WTC11 (cell line): Measurements from ENCODE around the gene OLIG1.

ENCODE experiments used
- ESRRA ChIP-seq: sonication (generic); formaldehyde crosslinking; IDR thresholded peaks from 2 replicates; pipeline ENCODE4 v1.8.1; 2022; ENCODE audit warnings: mild to moderate bottlenecking, missing genetic modification reagents, borderline replicate concordance
- FOXK1 ChIP-seq: sonication (generic); formaldehyde crosslinking; IDR thresholded peaks from 2 replicates; pipeline ENCODE4 v1.8.0; 2022; ENCODE audit warnings: mild to moderate bottlenecking, moderate library complexity, missing genetic modification reagents
- NR1H2 ChIP-seq: sonication (generic); formaldehyde crosslinking; IDR thresholded peaks from 2 replicates; pipeline ENCODE4 v1.9.0; 2021; ENCODE audit warnings: mild to moderate bottlenecking, moderate library complexity, missing genetic modification reagents
- TF ChIP-seq, protein P1 (sequence below): fragments of 200-600 bp; IDR thresholded peaks from 2 replicates; pipeline ENCODE4 v1.8.0; 2022; ENCODE audit warnings: antibody characterized with exemption
- TF ChIP-seq, protein P2 (sequence below): sonication (generic); formaldehyde crosslinking; IDR thresholded peaks from 2 replicates; pipeline ENCODE4 v1.8.0; 2022; ENCODE audit warnings: mild to moderate bottlenecking, missing genetic modification reagents
- TF ChIP-seq, protein P3 (sequence below): sonication (generic); formaldehyde crosslinking; IDR thresholded peaks from 2 replicates; pipeline ENCODE4 v1.8.0; 2023; ENCODE audit warnings: missing genetic modification reagents
- TF ChIP-seq, protein P4 (sequence below): fragments of 250-450 bp; sonication (Bioruptor Pico); IDR thresholded peaks from 2 replicates; pipeline ENCODE4 v1.8.0; 2021; ENCODE audit warnings: mild to moderate bottlenecking
- TF ChIP-seq, protein P5 (sequence below): sonication (generic); formaldehyde crosslinking; IDR thresholded peaks from 2 replicates; pipeline ENCODE4 v1.8.1; 2023; ENCODE audit warnings: mild to moderate bottlenecking, missing genetic modification reagents, moderate library complexity
- TF ChIP-seq, protein P6 (sequence below): sonication (generic); formaldehyde crosslinking; IDR thresholded peaks from 2 replicates; pipeline ENCODE4 v1.8.1; 2023; ENCODE audit warnings: mild to moderate bottlenecking, missing genetic modification reagents, moderate library complexity

DNA sequence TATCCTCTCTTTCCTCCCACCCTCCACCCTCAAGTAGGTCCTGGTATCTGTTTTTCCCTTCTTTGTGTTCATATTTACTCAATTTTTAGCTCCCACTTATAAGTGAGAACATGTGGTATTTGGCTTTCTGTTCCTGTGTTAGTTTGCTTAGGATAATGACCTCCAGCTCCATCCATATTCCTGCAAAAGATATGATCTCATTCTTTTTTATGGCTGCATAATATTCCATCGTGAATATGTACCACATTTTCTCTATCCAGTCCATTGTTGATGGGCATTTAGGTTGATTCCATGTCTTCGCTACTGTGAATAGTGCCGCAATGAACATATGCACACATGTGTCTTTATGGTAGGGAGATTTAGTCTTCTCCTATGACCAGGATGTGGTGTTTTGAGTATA lies 29.7 kb upstream of the OLIG1 start:
- TF ChIP-seq, protein P1, sequence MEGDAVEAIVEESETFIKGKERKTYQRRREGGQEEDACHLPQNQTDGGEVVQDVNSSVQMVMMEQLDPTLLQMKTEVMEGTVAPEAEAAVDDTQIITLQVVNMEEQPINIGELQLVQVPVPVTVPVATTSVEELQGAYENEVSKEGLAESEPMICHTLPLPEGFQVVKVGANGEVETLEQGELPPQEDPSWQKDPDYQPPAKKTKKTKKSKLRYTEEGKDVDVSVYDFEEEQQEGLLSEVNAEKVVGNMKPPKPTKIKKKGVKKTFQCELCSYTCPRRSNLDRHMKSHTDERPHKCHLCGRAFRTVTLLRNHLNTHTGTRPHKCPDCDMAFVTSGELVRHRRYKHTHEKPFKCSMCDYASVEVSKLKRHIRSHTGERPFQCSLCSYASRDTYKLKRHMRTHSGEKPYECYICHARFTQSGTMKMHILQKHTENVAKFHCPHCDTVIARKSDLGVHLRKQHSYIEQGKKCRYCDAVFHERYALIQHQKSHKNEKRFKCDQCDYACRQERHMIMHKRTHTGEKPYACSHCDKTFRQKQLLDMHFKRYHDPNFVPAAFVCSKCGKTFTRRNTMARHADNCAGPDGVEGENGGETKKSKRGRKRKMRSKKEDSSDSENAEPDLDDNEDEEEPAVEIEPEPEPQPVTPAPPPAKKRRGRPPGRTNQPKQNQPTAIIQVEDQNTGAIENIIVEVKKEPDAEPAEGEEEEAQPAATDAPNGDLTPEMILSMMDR: no peak
- TF ChIP-seq, protein P2, sequence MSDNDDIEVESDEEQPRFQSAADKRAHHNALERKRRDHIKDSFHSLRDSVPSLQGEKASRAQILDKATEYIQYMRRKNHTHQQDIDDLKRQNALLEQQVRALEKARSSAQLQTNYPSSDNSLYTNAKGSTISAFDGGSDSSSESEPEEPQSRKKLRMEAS (CRISPR knock-in tag): no peak
- TF ChIP-seq NR1H2 (no peak), ESRRA (CRISPR knock-in tag) (no peak), FOXK1 (CRISPR knock-in tag) (no peak)
- TF ChIP-seq, protein P3, sequence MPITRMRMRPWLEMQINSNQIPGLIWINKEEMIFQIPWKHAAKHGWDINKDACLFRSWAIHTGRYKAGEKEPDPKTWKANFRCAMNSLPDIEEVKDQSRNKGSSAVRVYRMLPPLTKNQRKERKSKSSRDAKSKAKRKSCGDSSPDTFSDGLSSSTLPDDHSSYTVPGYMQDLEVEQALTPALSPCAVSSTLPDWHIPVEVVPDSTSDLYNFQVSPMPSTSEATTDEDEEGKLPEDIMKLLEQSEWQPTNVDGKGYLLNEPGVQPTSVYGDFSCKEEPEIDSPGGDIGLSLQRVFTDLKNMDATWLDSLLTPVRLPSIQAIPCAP (CRISPR knock-in tag): no peak
- TF ChIP-seq, protein P4, sequence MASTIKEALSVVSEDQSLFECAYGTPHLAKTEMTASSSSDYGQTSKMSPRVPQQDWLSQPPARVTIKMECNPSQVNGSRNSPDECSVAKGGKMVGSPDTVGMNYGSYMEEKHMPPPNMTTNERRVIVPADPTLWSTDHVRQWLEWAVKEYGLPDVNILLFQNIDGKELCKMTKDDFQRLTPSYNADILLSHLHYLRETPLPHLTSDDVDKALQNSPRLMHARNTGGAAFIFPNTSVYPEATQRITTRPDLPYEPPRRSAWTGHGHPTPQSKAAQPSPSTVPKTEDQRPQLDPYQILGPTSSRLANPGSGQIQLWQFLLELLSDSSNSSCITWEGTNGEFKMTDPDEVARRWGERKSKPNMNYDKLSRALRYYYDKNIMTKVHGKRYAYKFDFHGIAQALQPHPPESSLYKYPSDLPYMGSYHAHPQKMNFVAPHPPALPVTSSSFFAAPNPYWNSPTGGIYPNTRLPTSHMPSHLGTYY (CRISPR knock-in tag): no peak
- TF ChIP-seq, protein P5, sequence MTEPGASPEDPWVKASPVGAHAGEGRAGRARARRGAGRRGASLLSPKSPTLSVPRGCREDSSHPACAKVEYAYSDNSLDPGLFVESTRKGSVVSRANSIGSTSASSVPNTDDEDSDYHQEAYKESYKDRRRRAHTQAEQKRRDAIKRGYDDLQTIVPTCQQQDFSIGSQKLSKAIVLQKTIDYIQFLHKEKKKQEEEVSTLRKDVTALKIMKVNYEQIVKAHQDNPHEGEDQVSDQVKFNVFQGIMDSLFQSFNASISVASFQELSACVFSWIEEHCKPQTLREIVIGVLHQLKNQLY (CRISPR knock-in tag): no peak
- TF ChIP-seq, protein P6, sequence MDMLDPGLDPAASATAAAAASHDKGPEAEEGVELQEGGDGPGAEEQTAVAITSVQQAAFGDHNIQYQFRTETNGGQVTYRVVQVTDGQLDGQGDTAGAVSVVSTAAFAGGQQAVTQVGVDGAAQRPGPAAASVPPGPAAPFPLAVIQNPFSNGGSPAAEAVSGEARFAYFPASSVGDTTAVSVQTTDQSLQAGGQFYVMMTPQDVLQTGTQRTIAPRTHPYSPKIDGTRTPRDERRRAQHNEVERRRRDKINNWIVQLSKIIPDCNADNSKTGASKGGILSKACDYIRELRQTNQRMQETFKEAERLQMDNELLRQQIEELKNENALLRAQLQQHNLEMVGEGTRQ (CRISPR knock-in tag): no peak
